SJCRH30 (cell line): ENCODE data around the gene OR4N5. TPM values are rescaled to one million over a fixed set of nuclear protein-coding genes. Genes with fewer than 3 reads are reported as not detected.
"Not testable (repeated sequence)": the region's sequence is repeated elsewhere in the genome, so short reads cannot be mapped to it uniquely, and the experiment has no call there.

Source experiments
- DNase-seq, 2 experiments: peaks; one replicate each; pipeline ENCODE4 v3.0.0-alpha.2; 2015 to 2020
- H3K27ac ChIP-seq: fragments of 250-450 bp; sonication (Bioruptor Pico); 2 replicates; pipeline ENCODE4 v1.5.1; 2020; ENCODE audit warnings: mild to moderate bottlenecking, moderate library complexity
- H3K27me3 ChIP-seq: fragments of 250-450 bp; sonication (Bioruptor Pico); 2 replicates; pipeline ENCODE4 v1.5.1; 2020; ENCODE audit warnings: mild to moderate bottlenecking, moderate library complexity
- H3K36me3 ChIP-seq: fragments of 250-450 bp; sonication (Bioruptor Pico); 2 replicates; pipeline ENCODE4 v1.5.1; 2020; ENCODE audit warnings: mild to moderate bottlenecking, moderate library complexity
- H3K4me1 ChIP-seq: fragments of 250-450 bp; sonication (Bioruptor Pico); 2 replicates; pipeline ENCODE4 v1.5.1; 2020; ENCODE audit warnings: mild to moderate bottlenecking, moderate library complexity
- H3K4me3 ChIP-seq: fragments of 250-450 bp; sonication (Bioruptor Pico); 2 replicates; pipeline ENCODE4 v1.5.1; 2020; ENCODE audit warnings: mild to moderate bottlenecking, moderate library complexity
- H3K9me3 ChIP-seq: fragments of 250-450 bp; sonication (Bioruptor Pico); replicated peaks from 2 replicates; pipeline ENCODE4 v1.5.1; 2020; ENCODE audit warnings: mild to moderate bottlenecking, moderate library complexity
- total RNA-seq: library from RNA; depleted of rRNA; stranded (reverse); fragments of >200 nt; shearing (Covaris generic); gene quantifications from 2 replicates; pipeline ENCODE4 v1.2.3, GENCODE V29; 2014; rRNA removed

The OR4N5 gene
- not detected in 2 replicates for total RNA-seq

GRCh38 chr14:20138520-20138919 lies at the start of gene OR4N5:
Gene OR4N5, plus strand, starts transcription at chr14:20138820. Its CDS starts 4,916 bp downstream, at chr14:20143736.
- no peaks in the 10 kb centered on the region for H3K4me1 ChIP-seq
- H3K9me3 ChIP-seq: no peaks in the 10 kb centered on the region
- no peak within 1 kb of the TSS for H3K4me3 ChIP-seq
- H3K27ac ChIP-seq: no peak within 1 kb of the TSS
- DNase-seq: no peak
- peaks cover 7% of the 10 kb centered on the region; the same call in 1 of the 2 replicates for H3K27me3 ChIP-seq
- H3K36me3 ChIP-seq: no peaks in the 10 kb centered on the region

GRCh38 chr14:20092050-20092449 lies 46.6 kb upstream of the OR4N5 start:
- no peaks in the 10 kb centered on the region for H3K36me3 ChIP-seq
- no peaks in the 10 kb centered on the region for H3K9me3 ChIP-seq
- H3K27me3 ChIP-seq: no peaks in the 10 kb centered on the region
- DNase-seq: no peak
- H3K27ac ChIP-seq: no peak overlapping the region
- no peaks in the 10 kb centered on the region for H3K4me1 ChIP-seq
- H3K4me3 ChIP-seq: no peak overlapping the region

GRCh38 chr14:20093442-20093841 lies 45.2 kb upstream of the OR4N5 start:
- DNase-seq: no peak
- no peaks in the 10 kb centered on the region for H3K27me3 ChIP-seq
- H3K9me3 ChIP-seq: no peaks in the 10 kb centered on the region
- H3K4me1 ChIP-seq: no peaks in the 10 kb centered on the region
- no peak overlapping the region for H3K27ac ChIP-seq
- no peak overlapping the region for H3K4me3 ChIP-seq
- H3K36me3 ChIP-seq: no peaks in the 10 kb centered on the region

- H3K27me3 ChIP-seq, H3K27ac ChIP-seq, DNase-seq, H3K9me3 ChIP-seq, H3K4me3 ChIP-seq, H3K36me3 ChIP-seq, H3K4me1 ChIP-seq: not testable (repeated sequence)
Measured at GRCh38 chr14:20098926-20099770, 39.5 kb upstream of the OR4N5 start.

- no peak within 1 kb of the TSS for H3K4me3 ChIP-seq
- H3K9me3 ChIP-seq: no peaks in the 10 kb centered on the region
- H3K27me3 ChIP-seq: no peaks in the 10 kb centered on the region
- H3K4me1 ChIP-seq: no peaks in the 10 kb centered on the region
- no peaks in the 10 kb centered on the region for H3K36me3 ChIP-seq
- no peak within 1 kb of the TSS for H3K27ac ChIP-seq
- no peak for DNase-seq
Measured at GRCh38 chr14:20110438-20110837, 28.2 kb upstream of the OR4N5 start, which contains the start of gene OR4K17. Gene OR4K17, plus strand, starts transcription at chr14:20110739. Its CDS starts 6,761 bp downstream, at chr14:20117500.

- H3K4me1 ChIP-seq: no peaks in the 10 kb centered on the region
Measured at GRCh38 chr14:20112321-20112720, 26.3 kb upstream of the OR4N5 start.

GRCh38 chr14:20116748-20117147 lies 21.9 kb upstream of the OR4N5 start:
- Histone ChIP-seq H3K4me1 (no peaks in the 10 kb centered on the region), H3K36me3 (no peaks in the 10 kb centered on the region)

More at GRCh38 chr14:20112321-20112720, 26.3 kb upstream of the OR4N5 start:
- Histone ChIP-seq H3K4me3 (no peak overlapping the region), H3K27me3 (no peaks in the 10 kb centered on the region), H3K36me3 (no peaks in the 10 kb centered on the region), H3K27ac (no peak overlapping the region), H3K9me3 (no peaks in the 10 kb centered on the region)
- DNase-seq: no peak

GRCh38 chr14:20118795-20119194 lies 19.8 kb upstream of the OR4N5 start:
- H3K9me3 ChIP-seq: 0 out of 2 replicates have a peak, but pooled peaks cover 3% of the 10 kb centered on the region
- H3K27ac ChIP-seq: no peak overlapping the region
- DNase-seq: no peak
- H3K36me3 ChIP-seq: no peaks in the 10 kb centered on the region
- no peaks in the 10 kb centered on the region for H3K27me3 ChIP-seq
- no peak overlapping the region for H3K4me3 ChIP-seq
- no peaks in the 10 kb centered on the region for H3K4me1 ChIP-seq

More at GRCh38 chr14:20116748-20117147, 21.9 kb upstream of the OR4N5 start:
- H3K9me3 ChIP-seq: 0 out of 2 replicates have a peak, but pooled peaks cover 3% of the 10 kb centered on the region
- no peak overlapping the region for H3K4me3 ChIP-seq
- H3K27me3 ChIP-seq: no peaks in the 10 kb centered on the region
- H3K27ac ChIP-seq: no peak overlapping the region
- DNase-seq: no peak

GRCh38 chr14:20143911-20144310 lies 5.3 kb downstream of the OR4N5 start:
- Histone ChIP-seq H3K9me3 (no peaks in the 10 kb centered on the region), H3K36me3 (no peaks in the 10 kb centered on the region), H3K27me3 (peaks cover 7% of the 10 kb centered on the region; the same call in 1 of the 2 replicates), H3K4me1 (no peaks in the 10 kb centered on the region), H3K27ac (no peak overlapping the region), H3K4me3 (no peak overlapping the region)
- peak in 1 of 2 experiments; percentile 1 for DNase-seq

GRCh38 chr14:20144820-20145219 lies 6.2 kb downstream of the OR4N5 start:
- H3K27ac ChIP-seq: no peak overlapping the region
- no peaks in the 10 kb centered on the region for H3K4me1 ChIP-seq
- DNase-seq: no peak
- no peak overlapping the region for H3K4me3 ChIP-seq
- peaks cover 7% of the 10 kb centered on the region; the same call in 1 of the 2 replicates for H3K27me3 ChIP-seq
- H3K36me3 ChIP-seq: no peaks in the 10 kb centered on the region
- H3K9me3 ChIP-seq: no peaks in the 10 kb centered on the region

GRCh38 chr14:20164462-20164861 lies 25.8 kb downstream of the OR4N5 start:
- no peaks in the 10 kb centered on the region for H3K4me1 ChIP-seq
- H3K9me3 ChIP-seq: no peaks in the 10 kb centered on the region
- no peak for DNase-seq
- no peak overlapping the region for H3K4me3 ChIP-seq
- H3K27ac ChIP-seq: no peak overlapping the region
- H3K27me3 ChIP-seq: no peaks in the 10 kb centered on the region
- H3K36me3 ChIP-seq: no peaks in the 10 kb centered on the region

GRCh38 chr14:20167091-20167490 lies 28.5 kb downstream of the OR4N5 start:
- H3K36me3 ChIP-seq: no peaks in the 10 kb centered on the region
- no peaks in the 10 kb centered on the region for H3K4me1 ChIP-seq
- H3K27me3 ChIP-seq: no peaks in the 10 kb centered on the region
- no peak overlapping the region for H3K4me3 ChIP-seq
- no peaks in the 10 kb centered on the region for H3K9me3 ChIP-seq
- no peak overlapping the region for H3K27ac ChIP-seq
- no peak for DNase-seq

GRCh38 chr14:20169852-20170251 lies 31.2 kb downstream of the OR4N5 start:
- not testable (repeated sequence) for H3K4me1 ChIP-seq, H3K27ac ChIP-seq, H3K36me3 ChIP-seq, H3K9me3 ChIP-seq, H3K4me3 ChIP-seq, H3K27me3 ChIP-seq
- DNase-seq: peak in 1 of 2 experiments; percentile 1

- H3K4me1 ChIP-seq, DNase-seq, H3K27me3 ChIP-seq, H3K4me3 ChIP-seq, H3K36me3 ChIP-seq, H3K9me3 ChIP-seq, H3K27ac ChIP-seq: not testable (repeated sequence)
Measured at GRCh38 chr14:20174205-20174604, 35.6 kb downstream of the OR4N5 start.

GRCh38 chr14:20176330-20176729 lies 37.7 kb downstream of the OR4N5 start:
- H3K27me3 ChIP-seq: no peaks in the 10 kb centered on the region; the same call in 1 of the 2 replicates
- no peaks in the 10 kb centered on the region for H3K36me3 ChIP-seq
- no peak overlapping the region for H3K27ac ChIP-seq
- DNase-seq: no peak
- H3K4me3 ChIP-seq: no peak overlapping the region
- H3K9me3 ChIP-seq: no peaks in the 10 kb centered on the region
- H3K4me1 ChIP-seq: no peaks in the 10 kb centered on the region
